Liver (tissue), 9 donors: Measurements from ENCODE around the gene PARD3. TPM values are rescaled to one million over a fixed set of nuclear protein-coding genes. Genes with fewer than 3 reads are reported as not detected.

Experiments
- DNase-seq: peaks from one replicate; pipeline ENCODE4 v3.0.0-alpha.2; 2017; ENCODE audit warnings: low spot score
- H3K27ac ChIP-seq, 2 donors: one replicate each; pipeline ENCODE4 v1.7.0; 2013; ENCODE audit warnings: inconsistent platforms in 2 of 2, low read length in 2 of 2, control low read depth in 1 of 2, low read depth in 1 of 2, mild to moderate bottlenecking in 1 of 2
- H3K27me3 ChIP-seq, 4 donors: one replicate each; pipeline versions ENCODE4 v1.6.1 to v1.7.0; 2013; ENCODE audit warnings: low read length in 3 of 4, inconsistent platforms in 1 of 4, mild to moderate bottlenecking in 1 of 4, moderate library complexity in 1 of 4; ENCODE audit not compliant: control insufficient read depth in 4 of 4, insufficient read depth in 4 of 4
- H3K36me3 ChIP-seq, 4 donors: one replicate each; pipeline versions ENCODE4 v1.6.1 to v1.7.0; 2013; ENCODE audit warnings: low read length in 3 of 4, mild to moderate bottlenecking in 3 of 4, low read depth in 1 of 4, moderate library complexity in 1 of 4; ENCODE audit not compliant: control insufficient read depth in 4 of 4, insufficient read depth in 3 of 4
- H3K4me1 ChIP-seq, 4 donors: one replicate each; pipeline versions ENCODE4 v1.6.1 to v1.7.0; 2013; ENCODE audit warnings: low read length in 3 of 4, mild to moderate bottlenecking in 3 of 4, moderate library complexity in 1 of 4; ENCODE audit not compliant: control insufficient read depth in 4 of 4, insufficient read depth in 4 of 4
- H3K4me3 ChIP-seq, 3 donors: one replicate each; pipeline versions ENCODE4 v1.6.1 to v1.7.0; 2013; ENCODE audit warnings: low read length in 3 of 3, control low read depth in 1 of 3, low read depth in 1 of 3, mild to moderate bottlenecking in 1 of 3
- H3K9ac ChIP-seq, 2 donors: one replicate each; pipeline ENCODE4 v1.7.0; 2013; ENCODE audit warnings: low read length in 2 of 2, mild to moderate bottlenecking in 2 of 2, moderate library complexity in 2 of 2, control low read depth in 1 of 2, low read depth in 1 of 2
- H3K9me3 ChIP-seq, 4 donors: one replicate each; pipeline versions ENCODE4 v1.6.1 to v1.7.0; 2013; ENCODE audit warnings: low read length in 3 of 4; ENCODE audit not compliant: control insufficient read depth in 4 of 4
- CTCF ChIP-seq: fragments of 150-350 bp; IDR thresholded peaks from 2 replicates; pipeline ENCODE4 v1.5.1; 2017; ENCODE audit warnings: improper control_type of control experiment, low read depth, low read length; ENCODE audit not compliant: missing input control
- EGR1 ChIP-seq, 2 donors: IDR thresholded peaks; 2 replicates each; pipeline ENCODE4 v1.6.1; 2016 to 2018; ENCODE audit warnings: antibody characterized with exemption in 2 of 2, low read depth in 2 of 2
- FOXA1 ChIP-seq: IDR thresholded peaks from 2 replicates; pipeline ENCODE4 v1.6.1; 2016; ENCODE audit warnings: antibody characterized with exemption
- FOXA2 ChIP-seq: IDR thresholded peaks from 2 replicates; pipeline ENCODE4 v1.6.1; 2016; ENCODE audit warnings: antibody characterized with exemption
- GABPA ChIP-seq, 2 donors: IDR thresholded peaks in 1 of 2; conservative IDR thresholded peaks in 1 of 2; 2 replicates each; pipeline ENCODE4 v1.6.1; 2016; ENCODE audit warnings: antibody characterized with exemption in 2 of 2, mild to moderate bottlenecking in 1 of 2, moderate library complexity in 1 of 2
- HNF4A ChIP-seq, 2 donors: conservative IDR thresholded peaks; 2 replicates each; pipeline ENCODE4 v1.6.1; 2016; ENCODE audit warnings: antibody characterized with exemption in 2 of 2, mild to moderate bottlenecking in 2 of 2
- HNF4G ChIP-seq: IDR thresholded peaks from 2 replicates; pipeline ENCODE4 v1.6.1; 2016; ENCODE audit warnings: antibody characterized with exemption
- JUND ChIP-seq, 2 donors: IDR thresholded peaks; 2 replicates each; pipeline ENCODE4 v1.6.1; 2016; ENCODE audit warnings: antibody characterized with exemption in 2 of 2
- MAX ChIP-seq: IDR thresholded peaks from 2 replicates; pipeline ENCODE4 v1.6.1; 2016; ENCODE audit warnings: antibody characterized with exemption
- RXRA ChIP-seq, 2 donors: IDR thresholded peaks; 2 replicates each; pipeline ENCODE4 v1.6.1; 2017 to 2018; ENCODE audit warnings: antibody characterized with exemption in 2 of 2, mild to moderate bottlenecking in 1 of 2
- SP1 ChIP-seq: IDR thresholded peaks from 2 replicates; pipeline ENCODE4 v1.6.1; 2018; ENCODE audit warnings: antibody characterized with exemption, mild to moderate bottlenecking
- TAF1 ChIP-seq: conservative IDR thresholded peaks from 2 replicates; pipeline ENCODE4 v1.6.1; 2016; ENCODE audit warnings: antibody characterized with exemption, mild to moderate bottlenecking
- YY1 ChIP-seq: IDR thresholded peaks from 2 replicates; pipeline ENCODE4 v1.6.1; 2016; ENCODE audit warnings: antibody characterized with exemption, mild to moderate bottlenecking
- WGBS: extraction: QIAGEN DNeasy Blood & Tissue Kit; methylation state at CpG from one replicate; pipeline ENCODE4 v1.1.7; 2013; 5-methylcytosine and 5-hydroxymethylcytosine counted together
- polyA plus RNA-seq, 2 donors: library from polyadenylated mRNA; stranded (reverse) in 1 of 2; unstranded in 1 of 2; fragments of 200-250 nt in 1 of 2; fragments of >200 nt in 1 of 2; fragmentation: Nextera tagmentation in 1 of 2; extraction: Ambion mirVana in 1 of 2; gene quantifications; one replicate each; pipeline versions ENCODE4 v1.2.1 to v1.2.3, GENCODE V29; 2013 to 2015
- total RNA-seq, 2 donors: library from RNA; depleted of rRNA; stranded (reverse); fragments of >200 nt; gene quantifications; one replicate each; pipeline ENCODE4 v1.2.3, GENCODE V29; 2014
- TF ChIP-seq, protein P1 (sequence below): IDR thresholded peaks from 2 replicates; pipeline ENCODE4 v1.6.1; 2016; ENCODE audit warnings: antibody characterized with exemption, mild to moderate bottlenecking
- TF ChIP-seq, protein P2 (sequence below): IDR thresholded peaks from 2 replicates; pipeline ENCODE4 v1.6.1; 2016; ENCODE audit warnings: antibody characterized with exemption
- TF ChIP-seq, protein P3 (sequence below): IDR thresholded peaks from 2 replicates; pipeline ENCODE4 v1.6.1; 2016; ENCODE audit warnings: antibody characterized with exemption
- donor health status: healthy.
- donor health status: healthy.
- donor health status: healthy.
- donor health status: healthy.
- donor health status: healthy.

PARD3 gene
- total and polyA plus RNA-seq, 4 donors, result 12.3 to 43.8 (median 13.5) TPM

DNA sequence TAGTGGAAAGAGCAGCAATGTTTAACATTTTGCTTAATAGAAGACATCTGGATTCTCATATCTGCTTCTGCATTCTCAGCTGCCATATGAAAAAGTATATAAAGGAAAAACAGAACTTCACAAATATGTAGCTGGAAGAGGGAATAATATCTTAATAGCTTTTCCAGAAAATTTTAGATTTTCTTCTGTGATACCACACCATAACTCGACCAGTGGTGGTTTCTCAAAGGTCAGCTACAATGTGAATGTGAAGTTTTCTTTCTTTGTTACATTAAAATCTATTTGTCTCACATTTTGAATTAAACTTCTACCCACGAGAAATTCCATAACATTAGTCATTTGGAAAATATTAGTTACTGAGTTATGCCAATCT, 339.8 kb downstream of the PARD3 start:
- Histone ChIP-seq H3K4me3 (no peak overlapping the region), H3K27me3 (no peaks in the 10 kb centered on the region), H3K9ac (no peak overlapping the region), H3K36me3 (peaks cover 0 to 3% (median 0%) of the 10 kb centered on the region in 4 donors), H3K4me1 (peaks cover 0 to 17% (median 11%) of the 10 kb centered on the region in 4 donors), H3K27ac (no peak overlapping the region), H3K9me3 (no peaks in the 10 kb centered on the region)
- no peak for DNase-seq
- 83% methylated on average over 2 of the region's 2 CpGs for WGBS
- TF ChIP-seq RXRA (IDR thresholded peaks at IDR 0.05) (no peak), SP1 (no peak), EGR1 (IDR thresholded peaks at IDR 0.05; ENCODE audit: low read depth in 2 of 2) (no peak), MAX (no peak), GABPA (IDR thresholded peaks at IDR 0.05 in 1 of 2, conservative IDR thresholded peaks at IDR 0.05 in 1 of 2) (no peak), HNF4G (no peak), FOXA1 (no peak), TAF1 (no peak), FOXA2 (no peak), CTCF (no peak), HNF4A (conservative IDR thresholded peaks at IDR 0.05) (no peak), YY1 (no peak)
- TF ChIP-seq, protein P1, sequence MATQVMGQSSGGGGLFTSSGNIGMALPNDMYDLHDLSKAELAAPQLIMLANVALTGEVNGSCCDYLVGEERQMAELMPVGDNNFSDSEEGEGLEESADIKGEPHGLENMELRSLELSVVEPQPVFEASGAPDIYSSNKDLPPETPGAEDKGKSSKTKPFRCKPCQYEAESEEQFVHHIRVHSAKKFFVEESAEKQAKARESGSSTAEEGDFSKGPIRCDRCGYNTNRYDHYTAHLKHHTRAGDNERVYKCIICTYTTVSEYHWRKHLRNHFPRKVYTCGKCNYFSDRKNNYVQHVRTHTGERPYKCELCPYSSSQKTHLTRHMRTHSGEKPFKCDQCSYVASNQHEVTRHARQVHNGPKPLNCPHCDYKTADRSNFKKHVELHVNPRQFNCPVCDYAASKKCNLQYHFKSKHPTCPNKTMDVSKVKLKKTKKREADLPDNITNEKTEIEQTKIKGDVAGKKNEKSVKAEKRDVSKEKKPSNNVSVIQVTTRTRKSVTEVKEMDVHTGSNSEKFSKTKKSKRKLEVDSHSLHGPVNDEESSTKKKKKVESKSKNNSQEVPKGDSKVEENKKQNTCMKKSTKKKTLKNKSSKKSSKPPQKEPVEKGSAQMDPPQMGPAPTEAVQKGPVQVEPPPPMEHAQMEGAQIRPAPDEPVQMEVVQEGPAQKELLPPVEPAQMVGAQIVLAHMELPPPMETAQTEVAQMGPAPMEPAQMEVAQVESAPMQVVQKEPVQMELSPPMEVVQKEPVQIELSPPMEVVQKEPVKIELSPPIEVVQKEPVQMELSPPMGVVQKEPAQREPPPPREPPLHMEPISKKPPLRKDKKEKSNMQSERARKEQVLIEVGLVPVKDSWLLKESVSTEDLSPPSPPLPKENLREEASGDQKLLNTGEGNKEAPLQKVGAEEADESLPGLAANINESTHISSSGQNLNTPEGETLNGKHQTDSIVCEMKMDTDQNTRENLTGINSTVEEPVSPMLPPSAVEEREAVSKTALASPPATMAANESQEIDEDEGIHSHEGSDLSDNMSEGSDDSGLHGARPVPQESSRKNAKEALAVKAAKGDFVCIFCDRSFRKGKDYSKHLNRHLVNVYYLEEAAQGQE, result no peak
- TF ChIP-seq, protein P2, sequence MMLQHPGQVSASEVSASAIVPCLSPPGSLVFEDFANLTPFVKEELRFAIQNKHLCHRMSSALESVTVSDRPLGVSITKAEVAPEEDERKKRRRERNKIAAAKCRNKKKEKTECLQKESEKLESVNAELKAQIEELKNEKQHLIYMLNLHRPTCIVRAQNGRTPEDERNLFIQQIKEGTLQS, result no peak
- TF ChIP-seq, protein P3, sequence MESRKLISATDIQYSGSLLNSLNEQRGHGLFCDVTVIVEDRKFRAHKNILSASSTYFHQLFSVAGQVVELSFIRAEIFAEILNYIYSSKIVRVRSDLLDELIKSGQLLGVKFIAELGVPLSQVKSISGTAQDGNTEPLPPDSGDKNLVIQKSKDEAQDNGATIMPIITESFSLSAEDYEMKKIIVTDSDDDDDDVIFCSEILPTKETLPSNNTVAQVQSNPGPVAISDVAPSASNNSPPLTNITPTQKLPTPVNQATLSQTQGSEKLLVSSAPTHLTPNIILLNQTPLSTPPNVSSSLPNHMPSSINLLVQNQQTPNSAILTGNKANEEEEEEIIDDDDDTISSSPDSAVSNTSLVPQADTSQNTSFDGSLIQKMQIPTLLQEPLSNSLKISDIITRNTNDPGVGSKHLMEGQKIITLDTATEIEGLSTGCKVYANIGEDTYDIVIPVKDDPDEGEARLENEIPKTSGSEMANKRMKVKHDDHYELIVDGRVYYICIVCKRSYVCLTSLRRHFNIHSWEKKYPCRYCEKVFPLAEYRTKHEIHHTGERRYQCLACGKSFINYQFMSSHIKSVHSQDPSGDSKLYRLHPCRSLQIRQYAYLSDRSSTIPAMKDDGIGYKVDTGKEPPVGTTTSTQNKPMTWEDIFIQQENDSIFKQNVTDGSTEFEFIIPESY, result no peak

GRCh38 chr10:34474555-34475273, 340.4 kb downstream of the PARD3 start:
- no peaks in the 10 kb centered on the region for H3K9me3 ChIP-seq
- no peak for DNase-seq
- peaks cover 2 to 18% (median 9%) of the 10 kb centered on the region in 4 donors for H3K4me1 ChIP-seq
- H3K27me3 ChIP-seq, result no peaks in the 10 kb centered on the region
- no peak overlapping the region for H3K4me3 ChIP-seq
- H3K9ac ChIP-seq, result no peak overlapping the region
- TF ChIP-seq FOXA1 (no peak), HNF4G (no peak), JUND (IDR thresholded peaks at IDR 0.05) (no peak), MAX (no peak), CTCF (no peak)
- WGBS, result 96% methylated on average over 5 of the region's 5 CpGs
- no peak overlapping the region for H3K27ac ChIP-seq
- peaks cover 0 to 3% (median 0%) of the 10 kb centered on the region in 4 donors for H3K36me3 ChIP-seq
